Right forelimb (tissue), 1 donor: ENCODE data around the gene PPIL1.
"Not testable (repeated sequence)": the region's sequence is repeated elsewhere in the genome, so short reads cannot be mapped to it uniquely, and the experiment has no call there.

ENCODE experiments used
- DNase-seq: peaks from one replicate; pipeline ENCODE4 v3.0.0-alpha.2; 2018

Gene PPIL1

GRCh38 chr6:36874443-36875249 is at the start of gene PPIL1:
Gene PPIL1 (minus strand): TSS chr6:36874803. CDS start chr6:36874772, 31 bp downstream.
- peak; percentile 95 for DNase-seq

GRCh38 chr6:36924131-36924530 is 49.5 kb upstream of the PPIL1 start:
- DNase-seq = no peak

GRCh38 chr6:36920546-36920945 is 45.9 kb upstream of the PPIL1 start:
- no peak for DNase-seq

GRCh38 chr6:36920049-36920448 is 45.4 kb upstream of the PPIL1 start:
- DNase-seq = no peak

- DNase-seq = peak; percentile 61
These were observed 43.1 kb upstream of the PPIL1 start for GRCh38 chr6:36917541-36918193.

- no peak for DNase-seq
These were observed 41.5 kb upstream of the PPIL1 start for GRCh38 chr6:36916126-36916525.

- DNase-seq = no peak
These were observed 41.0 kb upstream of the PPIL1 start for GRCh38 chr6:36915599-36915998.

GRCh38 chr6:36914227-36914794 is 39.7 kb upstream of the PPIL1 start:
- DNase-seq = no peak

GRCh38 chr6:36913082-36913481 is 38.5 kb upstream of the PPIL1 start:
- no peak for DNase-seq

- DNase-seq = no peak
These were observed 38.0 kb upstream of the PPIL1 start for GRCh38 chr6:36912586-36912985.

- DNase-seq = no peak
These were observed 37.4 kb upstream of the PPIL1 start for GRCh38 chr6:36912030-36912454.

GRCh38 chr6:36908747-36909146 is 34.1 kb upstream of the PPIL1 start:
- no peak for DNase-seq

- DNase-seq = no peak
These were observed 33.2 kb upstream of the PPIL1 start for GRCh38 chr6:36907781-36908180.

GRCh38 chr6:36906539-36907325 is 32.1 kb upstream of the PPIL1 start:
- no peak for DNase-seq

GRCh38 chr6:36904851-36905393 is 30.3 kb upstream of the PPIL1 start:
- no peak for DNase-seq

- DNase-seq = no peak
These were observed 29.5 kb upstream of the PPIL1 start for GRCh38 chr6:36904114-36904513.

GRCh38 chr6:36897609-36898008 is 23.0 kb upstream of the PPIL1 start:
- no peak for DNase-seq

GRCh38 chr6:36893976-36894932 is 19.7 kb upstream of the PPIL1 start:
- no peak for DNase-seq

GRCh38 chr6:36891153-36891552 is 16.6 kb upstream of the PPIL1 start:
- not testable (repeated sequence) for DNase-seq

- no peak for DNase-seq
These were observed 15.6 kb upstream of the PPIL1 start for GRCh38 chr6:36890112-36890663.
